ENCODE measurements around the gene FGF14.

The FGF14 gene

DNA sequence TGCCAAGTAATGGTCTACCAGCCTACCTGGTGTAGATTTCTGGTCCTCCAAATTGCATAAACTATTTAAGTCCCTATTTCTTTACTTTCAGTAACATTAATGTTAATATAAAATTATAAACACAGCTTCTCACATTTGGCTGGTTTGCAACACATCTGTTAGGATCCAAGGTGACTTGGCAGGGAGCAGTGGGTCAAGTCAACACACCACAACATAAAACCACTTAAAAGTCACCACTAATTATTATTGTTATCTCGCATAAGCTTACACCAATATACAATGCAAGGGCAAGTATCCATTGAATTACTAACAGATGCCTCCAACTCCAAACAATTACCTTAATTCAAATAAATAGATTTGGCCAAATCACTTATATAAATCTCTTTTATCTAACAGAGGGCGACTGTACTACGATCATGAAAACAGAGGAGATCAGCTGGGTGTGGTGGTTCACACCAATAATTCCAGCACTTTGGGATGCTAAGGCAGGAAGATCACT lies 74.7 kb downstream of the FGF14 start:
- Histone ChIP-seq H2AFZ (ENCODE audit: low read depth, low read length, severe bottlenecking) (no peak overlapping the region), H3K4me2 (ENCODE audit: low read depth, low read length, poor library complexity, severe bottlenecking) (no peak overlapping the region), H4K20me1 (ENCODE audit: low read depth, low read length) (no peaks in the 10 kb centered on the region), H3K9me2 (replicated peaks; ENCODE audit: insufficient read depth, low read length) (no peaks in the 10 kb centered on the region), H3F3A (ENCODE audit: insufficient read depth) (no peaks in the 10 kb centered on the region), H3K27ac (ENCODE audit: low read depth, low read length) (no peak overlapping the region), H3K36me3 (ENCODE audit: low read length) (no peaks in the 10 kb centered on the region), H3K27me3 (ENCODE audit: low read length) (no peaks in the 10 kb centered on the region), H3K9ac (ENCODE audit: low read length) (no peak overlapping the region), H3K4me3 (ENCODE audit: insufficient read depth, low read length, poor library complexity, severe bottlenecking) (no peak overlapping the region), H3K9me3 (ENCODE audit: insufficient read depth, low read length) (no peaks in the 10 kb centered on the region), H3K79me2 (ENCODE audit: insufficient read depth, low read length) (no peaks in the 10 kb centered on the region)
- no peak for TF ChIP-seq EZH2phosphoT487 (conservative IDR thresholded peaks at IDR 0.05; ENCODE audit: low read length)
- no peak for TF ChIP-seq CTCF (IDR thresholded peaks at IDR 0.05; ENCODE audit: insufficient read depth, low read length, poor library complexity, severe bottlenecking)

DNA sequence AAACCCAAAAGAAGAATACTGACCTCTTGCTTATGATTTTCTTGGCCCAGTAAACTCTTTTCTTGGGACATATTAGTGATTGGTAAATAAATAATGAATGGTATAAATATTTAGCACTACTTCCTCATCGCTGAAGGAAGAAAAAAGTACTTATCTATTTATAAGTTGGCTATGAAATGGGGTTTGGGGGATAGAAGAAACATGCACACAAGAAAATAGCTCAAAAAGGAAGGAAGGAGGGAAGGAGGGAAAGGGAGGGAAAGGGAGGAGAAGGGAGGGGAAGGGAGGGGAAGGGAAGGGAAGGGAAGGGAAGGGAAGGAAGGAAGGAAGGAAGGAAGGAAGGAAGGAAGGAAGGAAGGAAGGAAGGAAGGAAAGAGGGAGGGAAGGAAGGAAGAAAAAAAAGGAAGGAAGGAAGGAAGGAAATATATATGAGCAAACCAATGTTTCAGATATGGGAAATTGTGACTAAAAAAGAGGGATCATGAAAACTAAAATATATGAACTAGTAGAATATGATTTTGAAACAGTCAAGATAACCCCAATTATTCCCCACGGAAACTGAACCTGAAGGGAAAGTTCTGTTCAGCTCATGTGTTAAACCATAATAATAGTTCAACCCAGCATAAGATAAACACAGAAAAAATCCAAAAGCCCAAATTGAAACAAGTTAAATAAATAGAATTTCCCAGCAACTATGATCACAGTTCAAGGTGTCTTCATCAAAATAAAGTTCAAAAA lies 75.3 kb downstream of the FGF14 start:
- no peaks in the 10 kb centered on the region for H3K27me3 ChIP-seq (ENCODE audit: low read length)
- no peak overlapping the region for H3K27ac ChIP-seq (ENCODE audit: low read depth, low read length)
- H3K9ac ChIP-seq (ENCODE audit: low read length) = no peak overlapping the region
- no peaks in the 10 kb centered on the region for H3F3A ChIP-seq (ENCODE audit: insufficient read depth)
- no peaks in the 10 kb centered on the region for H3K36me3 ChIP-seq (ENCODE audit: low read length)
- no peaks in the 10 kb centered on the region for H3K9me3 ChIP-seq (ENCODE audit: insufficient read depth, low read length)
- H3K4me2 ChIP-seq (ENCODE audit: low read depth, low read length, poor library complexity, severe bottlenecking) = no peak overlapping the region
- no peaks in the 10 kb centered on the region for H4K20me1 ChIP-seq (ENCODE audit: low read depth, low read length)
- TF ChIP-seq CTCF (IDR thresholded peaks at IDR 0.05; ENCODE audit: insufficient read depth, low read length, poor library complexity, severe bottlenecking) (no peak), EZH2phosphoT487 (conservative IDR thresholded peaks at IDR 0.05; ENCODE audit: low read length) (no peak)
- H2AFZ ChIP-seq (ENCODE audit: low read depth, low read length, severe bottlenecking) = no peak overlapping the region
- no peak overlapping the region for H3K4me3 ChIP-seq (ENCODE audit: insufficient read depth, low read length, poor library complexity, severe bottlenecking)
- no peaks in the 10 kb centered on the region for H3K9me2 ChIP-seq (replicated peaks; ENCODE audit: insufficient read depth, low read length)
- H3K79me2 ChIP-seq (ENCODE audit: insufficient read depth, low read length) = no peaks in the 10 kb centered on the region

GRCh38 chr13:102325321-102325720 lies 76.5 kb downstream of the FGF14 start:
- H3K36me3 ChIP-seq (ENCODE audit: low read length) = no peaks in the 10 kb centered on the region
- H2AFZ ChIP-seq (ENCODE audit: low read depth, low read length, severe bottlenecking) = no peak overlapping the region
- no peaks in the 10 kb centered on the region for H4K20me1 ChIP-seq (ENCODE audit: low read depth, low read length)
- no peaks in the 10 kb centered on the region for H3F3A ChIP-seq (ENCODE audit: insufficient read depth)
- H3K27ac ChIP-seq (ENCODE audit: low read depth, low read length) = no peak overlapping the region
- H3K9me2 ChIP-seq (replicated peaks; ENCODE audit: insufficient read depth, low read length) = no peaks in the 10 kb centered on the region
- H3K9ac ChIP-seq (ENCODE audit: low read length) = no peak overlapping the region
- no peak overlapping the region for H3K4me3 ChIP-seq (ENCODE audit: insufficient read depth, low read length, poor library complexity, severe bottlenecking)
- no peaks in the 10 kb centered on the region for H3K79me2 ChIP-seq (ENCODE audit: insufficient read depth, low read length)
- H3K9me3 ChIP-seq (ENCODE audit: insufficient read depth, low read length) = no peaks in the 10 kb centered on the region
- H3K4me2 ChIP-seq (ENCODE audit: low read depth, low read length, poor library complexity, severe bottlenecking) = no peak overlapping the region
- TF ChIP-seq CTCF (IDR thresholded peaks at IDR 0.05; ENCODE audit: insufficient read depth, low read length, poor library complexity, severe bottlenecking) (no peak), EZH2phosphoT487 (conservative IDR thresholded peaks at IDR 0.05; ENCODE audit: low read length) (no peak)
- no peaks in the 10 kb centered on the region for H3K27me3 ChIP-seq (ENCODE audit: low read length)
